ENCODE measurements around the gene ATP1A2.

The ATP1A2 gene

DNA sequence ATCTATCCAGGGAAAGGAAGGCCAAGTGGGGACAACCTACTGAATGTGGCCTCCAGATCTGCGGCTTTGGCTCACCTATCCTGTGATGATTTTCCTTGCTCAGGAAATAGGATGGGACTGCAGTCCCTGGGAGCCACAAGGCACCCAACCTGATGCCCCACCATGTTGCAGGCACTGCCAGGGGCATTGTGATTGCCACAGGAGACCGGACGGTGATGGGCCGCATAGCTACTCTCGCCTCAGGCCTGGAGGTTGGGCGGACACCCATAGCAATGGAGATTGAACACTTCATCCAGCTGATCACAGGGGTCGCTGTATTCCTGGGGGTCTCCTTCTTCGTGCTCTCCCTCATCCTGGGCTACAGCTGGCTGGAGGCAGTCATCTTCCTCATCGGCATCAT is 11.8 kb downstream of the ATP1A2 start:
- TF ChIP-seq, protein P1, sequence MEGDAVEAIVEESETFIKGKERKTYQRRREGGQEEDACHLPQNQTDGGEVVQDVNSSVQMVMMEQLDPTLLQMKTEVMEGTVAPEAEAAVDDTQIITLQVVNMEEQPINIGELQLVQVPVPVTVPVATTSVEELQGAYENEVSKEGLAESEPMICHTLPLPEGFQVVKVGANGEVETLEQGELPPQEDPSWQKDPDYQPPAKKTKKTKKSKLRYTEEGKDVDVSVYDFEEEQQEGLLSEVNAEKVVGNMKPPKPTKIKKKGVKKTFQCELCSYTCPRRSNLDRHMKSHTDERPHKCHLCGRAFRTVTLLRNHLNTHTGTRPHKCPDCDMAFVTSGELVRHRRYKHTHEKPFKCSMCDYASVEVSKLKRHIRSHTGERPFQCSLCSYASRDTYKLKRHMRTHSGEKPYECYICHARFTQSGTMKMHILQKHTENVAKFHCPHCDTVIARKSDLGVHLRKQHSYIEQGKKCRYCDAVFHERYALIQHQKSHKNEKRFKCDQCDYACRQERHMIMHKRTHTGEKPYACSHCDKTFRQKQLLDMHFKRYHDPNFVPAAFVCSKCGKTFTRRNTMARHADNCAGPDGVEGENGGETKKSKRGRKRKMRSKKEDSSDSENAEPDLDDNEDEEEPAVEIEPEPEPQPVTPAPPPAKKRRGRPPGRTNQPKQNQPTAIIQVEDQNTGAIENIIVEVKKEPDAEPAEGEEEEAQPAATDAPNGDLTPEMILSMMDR (IDR thresholded peaks at IDR 0.05; ENCODE audit: low read depth, low read length), result no peak
- no peak overlapping the region for H3K4me3 ChIP-seq (ENCODE audit: low read depth, low read length)

DNA sequence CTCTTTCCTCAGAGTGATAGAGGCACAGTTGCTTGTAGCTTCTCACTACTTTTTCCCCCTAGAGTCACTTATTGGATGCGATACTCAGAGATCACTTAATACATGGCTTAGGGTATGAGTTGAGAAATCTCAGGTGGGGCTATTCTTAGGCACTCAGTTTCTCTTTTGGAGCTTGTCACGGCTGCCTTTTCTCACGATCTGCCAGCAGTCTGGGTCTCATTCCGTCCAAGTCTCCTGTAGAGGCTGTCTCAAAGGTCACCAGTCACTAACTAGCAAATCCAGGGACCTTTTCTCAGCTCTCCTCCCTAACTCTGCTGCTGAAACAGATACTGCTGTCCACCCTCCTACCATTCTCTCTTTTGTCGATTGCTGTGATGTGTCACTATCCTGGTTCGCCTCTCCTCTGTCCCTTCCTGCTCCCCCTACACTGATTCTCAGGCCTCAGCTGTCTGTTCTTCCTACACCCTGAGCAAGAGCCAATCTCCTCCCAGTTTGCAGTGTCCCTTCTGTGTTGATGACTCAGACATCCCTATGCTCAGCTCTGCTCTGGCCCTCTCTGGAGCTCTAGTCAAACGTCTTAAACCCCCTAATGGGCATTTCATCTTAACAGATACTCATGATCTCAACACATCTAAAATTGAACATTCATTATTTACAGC is 12.4 kb downstream of the ATP1A2 start:
- no peak overlapping the region for H3K4me3 ChIP-seq (ENCODE audit: low read depth, low read length)
- TF ChIP-seq, protein P1 (IDR thresholded peaks at IDR 0.05; ENCODE audit: low read depth, low read length), result no peak

- TF ChIP-seq, protein P1 (IDR thresholded peaks at IDR 0.05; ENCODE audit: low read depth, low read length), result no peak
Measured at GRCh38 chr1:160128636-160129035, 13.1 kb downstream of the ATP1A2 start.

GRCh38 chr1:160129046-160129445 is 13.5 kb downstream of the ATP1A2 start:
- TF ChIP-seq, protein P1 (IDR thresholded peaks at IDR 0.05; ENCODE audit: low read depth, low read length), result no peak
- H3K4me3 ChIP-seq (ENCODE audit: low read depth, low read length), result no peak overlapping the region

More at GRCh38 chr1:160128636-160129035, 13.1 kb downstream of the ATP1A2 start:
- H3K4me3 ChIP-seq (ENCODE audit: low read depth, low read length), result no peak overlapping the region

DNA sequence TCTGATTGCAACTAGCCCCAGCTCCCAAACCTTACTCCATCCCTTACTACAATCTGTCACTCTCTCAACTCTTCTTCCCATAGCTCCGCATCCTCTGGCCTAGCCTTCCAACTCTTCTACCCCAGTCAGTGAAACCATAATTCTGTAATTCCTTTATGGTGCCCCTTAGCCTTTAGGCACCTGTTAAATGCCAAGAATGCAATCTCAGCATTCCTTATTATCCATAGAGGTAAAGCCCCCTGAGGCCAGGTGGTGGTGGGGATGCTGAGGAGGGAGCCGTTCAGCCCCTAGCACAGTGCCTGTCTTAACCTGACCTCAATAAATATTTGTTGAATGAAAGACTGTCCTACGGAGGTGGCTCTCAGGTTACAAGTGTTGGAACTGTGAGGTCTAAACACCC is 14.0 kb downstream of the ATP1A2 start:
- TF ChIP-seq, protein P1 (IDR thresholded peaks at IDR 0.05; ENCODE audit: low read depth, low read length), result no peak
- H3K4me3 ChIP-seq (ENCODE audit: low read depth, low read length), result no peak overlapping the region

- no peak overlapping the region for H3K4me3 ChIP-seq (ENCODE audit: low read depth, low read length)
- TF ChIP-seq, protein P1 (IDR thresholded peaks at IDR 0.05; ENCODE audit: low read depth, low read length), result no peak
Measured at GRCh38 chr1:160129966-160130365, 14.4 kb downstream of the ATP1A2 start.

DNA sequence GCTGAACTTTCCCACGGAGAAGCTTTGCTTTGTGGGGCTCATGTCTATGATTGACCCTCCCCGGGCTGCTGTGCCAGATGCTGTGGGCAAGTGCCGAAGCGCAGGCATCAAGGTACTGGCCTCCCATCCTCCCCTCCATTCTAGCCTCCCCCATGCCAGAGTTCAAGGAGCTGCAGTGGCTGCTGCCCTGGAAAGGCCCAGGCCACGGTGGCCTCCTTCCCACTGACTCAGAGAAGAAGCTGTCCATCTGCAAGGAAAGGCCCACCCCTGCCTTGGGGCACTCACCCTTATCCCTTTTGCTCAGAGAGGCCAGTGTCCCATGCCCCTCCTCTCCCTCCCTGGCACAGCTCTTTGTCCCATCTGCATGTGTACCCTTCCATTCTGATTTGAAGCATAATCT is 14.9 kb downstream of the ATP1A2 start:
- TF ChIP-seq, protein P1 (IDR thresholded peaks at IDR 0.05; ENCODE audit: low read depth, low read length), result no peak
- no peak overlapping the region for H3K4me3 ChIP-seq (ENCODE audit: low read depth, low read length)

Measured in WI38 (cell line).